IMR-90 (cell line): ENCODE measurements around the gene USP20. TPM values are rescaled to one million over a fixed set of nuclear protein-coding genes. Genes with fewer than 3 reads are reported as not detected.

Experiments
- ATAC-seq: fragments of 200-7000 bp; cut with Tn5 transposase; 2 replicates; pipeline ENCODE4 v1.9.1; 2020; ENCODE audit warnings: low read depth, mild to moderate bottlenecking, moderate library complexity
- BruUV-seq: library from RNA; stranded (reverse); fragments of 400-500 nt; replicated peaks from 2 replicates; lab custom pipeline; 2021; lab: Mats Ljungman, UMichigan
- CTCF ChIA-PET: fragments of 300-600 bp; formaldehyde crosslinking; extraction: SDS; loops from one replicate; lab custom pipeline; 2021; ENCODE audit warnings: antibody characterized with exemption; lab: Yijun Ruan, JAX
- POLR2A ChIA-PET: fragments of 300-600 bp; sonication (Branson Sonifier 250); formaldehyde crosslinking; loops from one replicate; lab custom pipeline; 2022; ENCODE audit warnings: antibody characterized with exemption; ENCODE audit not compliant: unreplicated experiment; lab: Charles Lee
- DNase-seq: peaks from one replicate; pipeline ENCODE4 v3.0.0; 2013
- H2AFZ ChIP-seq: replicated peaks from 2 replicates; pipeline ENCODE3; 2013; ENCODE audit warnings: low read length, mild to moderate bottlenecking; ENCODE audit not compliant: poor library complexity
- H2AK5ac ChIP-seq: 2 replicates; pipeline ENCODE4 v1.6.1; 2013; ENCODE audit warnings: low read depth, low read length, inconsistent platforms
- H2AK9ac ChIP-seq: replicated peaks from 2 replicates; pipeline ENCODE3; 2013; ENCODE audit warnings: mild to moderate bottlenecking, low read depth, low read length, moderate library complexity; ENCODE audit not compliant: poor library complexity
- H2BK120ac ChIP-seq: 2 replicates; pipeline ENCODE4 v1.6.1; 2013; ENCODE audit warnings: low read depth, low read length, inconsistent platforms
- H2BK15ac ChIP-seq: 3 replicates; pipeline ENCODE4 v1.6.1; 2013; ENCODE audit warnings: low read depth, low read length, inconsistent platforms
- H2BK20ac ChIP-seq: 2 replicates; pipeline ENCODE4 v1.6.1; 2013; ENCODE audit warnings: low read depth, mild to moderate bottlenecking, inconsistent platforms, low read length, moderate library complexity
- H2BK5ac ChIP-seq: 2 replicates; pipeline ENCODE4 v1.6.1; 2013; ENCODE audit warnings: mild to moderate bottlenecking, low read depth, low read length, inconsistent platforms; ENCODE audit not compliant: poor library complexity, severe bottlenecking
- H3K14ac ChIP-seq: replicated peaks from 2 replicates; pipeline ENCODE4 v1.6.1; 2013; ENCODE audit warnings: low read depth, low read length, inconsistent platforms
- H3K18ac ChIP-seq: 2 replicates; pipeline ENCODE4 v1.6.1; 2013; ENCODE audit warnings: low read depth, low read length, control low read depth
- H3K23ac ChIP-seq: 2 replicates; pipeline ENCODE4 v1.6.1; 2013; ENCODE audit warnings: low read depth, low read length, inconsistent platforms
- H3K27ac ChIP-seq: 2 replicates; pipeline ENCODE4 v1.5.1; 2013; ENCODE audit warnings: mild to moderate bottlenecking, control low read depth, low read length; ENCODE audit not compliant: insufficient read depth
- H3K27me3 ChIP-seq: 2 replicates; pipeline ENCODE4 v1.6.1; 2013; ENCODE audit warnings: low read length; ENCODE audit not compliant: control insufficient read depth, insufficient read depth
- H3K36me3 ChIP-seq: 2 replicates; pipeline ENCODE4 v1.6.1; 2013; ENCODE audit warnings: low read length, mixed read lengths; ENCODE audit not compliant: control insufficient read depth, insufficient read depth
- H3K4ac ChIP-seq: 2 replicates; pipeline ENCODE4 v1.6.1; 2013; ENCODE audit warnings: low read depth, low read length, inconsistent platforms
- H3K4me1 ChIP-seq: 2 replicates; pipeline ENCODE4 v1.6.1; 2013; ENCODE audit warnings: low read length, mixed read lengths; ENCODE audit not compliant: control insufficient read depth, insufficient read depth
- H3K4me2 ChIP-seq: 2 replicates; pipeline ENCODE4 v1.6.1; 2013; ENCODE audit warnings: low read depth, mild to moderate bottlenecking, control low read depth, low read length, moderate library complexity
- H3K4me3 ChIP-seq: 2 replicates; pipeline ENCODE4 v1.5.1; 2013; ENCODE audit warnings: low read depth, mild to moderate bottlenecking, control low read depth, low read length, moderate library complexity; ENCODE audit not compliant: insufficient read depth
- H3K56ac ChIP-seq: 2 replicates; pipeline ENCODE4 v1.6.1; 2013; ENCODE audit warnings: low read length, inconsistent platforms; ENCODE audit not compliant: insufficient read depth; ENCODE audit errors: extremely low read depth
- H3K79me1 ChIP-seq, 2 experiments: 2 replicates each; pipeline ENCODE4 v1.6.1; 2013; ENCODE audit warnings: low read length in 2 of 2, inconsistent platforms in 1 of 2, low read depth in 1 of 2
- H3K9ac ChIP-seq: 2 replicates; pipeline ENCODE4 v1.6.1; 2013; ENCODE audit warnings: low read depth, low read length, control low read depth
- H3K9me1 ChIP-seq: 2 replicates; pipeline ENCODE4 v1.6.1; 2013; ENCODE audit warnings: low read length, inconsistent platforms; ENCODE audit not compliant: insufficient read depth
- H3K9me3 ChIP-seq: 2 replicates; pipeline ENCODE4 v1.6.1; 2013; ENCODE audit warnings: low read length; ENCODE audit not compliant: control insufficient read depth, insufficient read depth
- H4K20me1 ChIP-seq: 2 replicates; pipeline ENCODE4 v1.6.1; 2013; ENCODE audit warnings: low read length, inconsistent platforms; ENCODE audit not compliant: insufficient read depth
- H4K5ac ChIP-seq: 2 replicates; pipeline ENCODE4 v1.6.1; 2013; ENCODE audit warnings: mild to moderate bottlenecking, low read depth, low read length, control low read depth
- H4K8ac ChIP-seq, 2 experiments: 2 replicates each; pipeline ENCODE4 v1.6.1; 2013; ENCODE audit warnings: low read depth in 2 of 2, low read length in 2 of 2, control low read depth in 1 of 2, inconsistent platforms in 1 of 2
- H4K91ac ChIP-seq: 2 replicates; pipeline ENCODE4 v1.6.1; 2013; ENCODE audit warnings: low read depth, low read length, inconsistent platforms; ENCODE audit not compliant: insufficient read depth
- CEBPB ChIP-seq: IDR thresholded peaks from 2 replicates; pipeline ENCODE4 v1.6.1; 2012; ENCODE audit warnings: low read depth, low read length, improper control_type of control experiment
- FOS ChIP-seq: fragments of 150-350 bp; IDR thresholded peaks from 2 replicates; pipeline ENCODE4 v1.6.1; 2016; ENCODE audit warnings: low read depth, low read length
- MAFK ChIP-seq: IDR thresholded peaks from 2 replicates; pipeline ENCODE4 v1.6.1; 2012; ENCODE audit warnings: low read depth, low read length, improper control_type of control experiment
- MAZ ChIP-seq: IDR thresholded peaks from 2 replicates; pipeline ENCODE4 v1.6.1; 2012; ENCODE audit warnings: low read depth, mild to moderate bottlenecking, low read length, improper control_type of control experiment, moderate library complexity, borderline replicate concordance
- NFE2L2 ChIP-seq: fragments of 150-350 bp; IDR thresholded peaks from 2 replicates; pipeline ENCODE4 v1.6.1; 2016; ENCODE audit warnings: low read depth, mild to moderate bottlenecking, low read length
- POLR2A ChIP-seq: IDR thresholded peaks from 2 replicates; pipeline ENCODE4 v1.6.1; 2012; ENCODE audit warnings: mild to moderate bottlenecking, low read depth, low read length
- RCOR1 ChIP-seq: IDR thresholded peaks from 2 replicates; pipeline ENCODE4 v1.6.1; 2012; ENCODE audit warnings: mild to moderate bottlenecking, low read length, improper control_type of control experiment; ENCODE audit not compliant: insufficient replicate concordance
- USF2 ChIP-seq: fragments of 150-350 bp; IDR thresholded peaks from 2 replicates; pipeline ENCODE4 v1.6.1; 2017; ENCODE audit warnings: mild to moderate bottlenecking, antibody characterized with exemption, low read length, low read depth
- WGBS, 2 experiments: methylation state at CpG; one replicate each; pipeline versions ENCODE4 v1.1.5 to v1.1.7; 2013; ENCODE audit warnings: missing lambda C conversion rate in 2 of 2; ENCODE audit not compliant: insufficient read length in 1 of 2; ENCODE audit errors: extremely low coverage in 2 of 2; 5-methylcytosine and 5-hydroxymethylcytosine counted together
- dilution Hi-C: fragments of 300-500 bp; cut with HindIII; formaldehyde crosslinking; loops from one replicate; pipeline ENCODE4 v1.14.3; 2018; ENCODE audit warnings: low sequenced_read_pairs; ENCODE audit not compliant: unreplicated experiment
- in situ Hi-C: fragments of 300-500 bp; cut with MboI; formaldehyde crosslinking; loops from 3 replicates; pipeline ENCODE4 v1.14.3; 2019; ENCODE audit warnings: low sequenced_read_pairs, inconsistent platforms, mixed read lengths
- intact Hi-C: fragments of 100-400 bp; cut with micrococcal nuclease; formaldehyde crosslinking; loops from 2 replicates; pipeline ENCODE4 v1.10.0; 2022
- polyA plus RNA-seq, 3 experiments: library from polyadenylated mRNA; depleted of rRNA; stranded (reverse); fragments of >200 nt; gene quantifications; 2 replicates each; pipeline ENCODE4 v1.2.3, GENCODE V29; 2012; ENCODE audit warnings: low replicate concordance in 1 of 3
- total RNA-seq: library from RNA; depleted of rRNA; stranded (reverse); fragments of >200 nt; gene quantifications from 2 replicates; pipeline ENCODE4 v1.2.3, GENCODE V29; 2012
- TF ChIP-seq, protein P1 (sequence below): fragments of 150-350 bp; IDR thresholded peaks from 2 replicates; pipeline ENCODE4 v1.6.1; 2016; ENCODE audit warnings: low read depth, mild to moderate bottlenecking, low read length, moderate library complexity, borderline replicate concordance
- TF ChIP-seq, protein P2 (sequence below): conservative IDR thresholded peaks from 2 replicates; pipeline ENCODE4 v1.5.1; 2012; ENCODE audit warnings: mild to moderate bottlenecking, low read depth, low read length, improper control_type of control experiment

USP20 gene
- total and polyA plus RNA-seq, 2 of the 4 experiments (the other 2 are of a cell fraction) = 3.8 to 21.6 TPM

GRCh38 chr9:129810116-129810515 is 25.1 kb upstream of the USP20 start:
- BruUV-seq = no TSS peak

More at GRCh38 chr9:129810116-129810515, 25.1 kb upstream of the USP20 start:
- no peak overlapping the region for H4K91ac ChIP-seq
- no peak overlapping the region for H3K14ac ChIP-seq
- no peak overlapping the region for H3K4me2 ChIP-seq
- no peak overlapping the region for H3K9ac ChIP-seq
- ATAC-seq (no peak), DNase-seq (no peak)
- ChIA-PET POLR2A (no interaction called here), CTCF (no interaction called here)
- WGBS, 2 experiments = 89% methylated on average over 8 of the region's 11 CpGs; no CpG with 5 or more reads in 1 of the 2 experiments
- in situ Hi-C loops = no loop called here
- TF ChIP-seq NFE2L2 (no peak), FOS (no peak), RCOR1 (no peak), USF2 (no peak), MAFK (no peak), POLR2A (no peak), CEBPB (no peak), MAZ (no peak)
- TF ChIP-seq, protein P1, sequence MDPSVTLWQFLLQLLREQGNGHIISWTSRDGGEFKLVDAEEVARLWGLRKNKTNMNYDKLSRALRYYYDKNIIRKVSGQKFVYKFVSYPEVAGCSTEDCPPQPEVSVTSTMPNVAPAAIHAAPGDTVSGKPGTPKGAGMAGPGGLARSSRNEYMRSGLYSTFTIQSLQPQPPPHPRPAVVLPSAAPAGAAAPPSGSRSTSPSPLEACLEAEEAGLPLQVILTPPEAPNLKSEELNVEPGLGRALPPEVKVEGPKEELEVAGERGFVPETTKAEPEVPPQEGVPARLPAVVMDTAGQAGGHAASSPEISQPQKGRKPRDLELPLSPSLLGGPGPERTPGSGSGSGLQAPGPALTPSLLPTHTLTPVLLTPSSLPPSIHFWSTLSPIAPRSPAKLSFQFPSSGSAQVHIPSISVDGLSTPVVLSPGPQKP = no peak
- TF ChIP-seq, protein P2, sequence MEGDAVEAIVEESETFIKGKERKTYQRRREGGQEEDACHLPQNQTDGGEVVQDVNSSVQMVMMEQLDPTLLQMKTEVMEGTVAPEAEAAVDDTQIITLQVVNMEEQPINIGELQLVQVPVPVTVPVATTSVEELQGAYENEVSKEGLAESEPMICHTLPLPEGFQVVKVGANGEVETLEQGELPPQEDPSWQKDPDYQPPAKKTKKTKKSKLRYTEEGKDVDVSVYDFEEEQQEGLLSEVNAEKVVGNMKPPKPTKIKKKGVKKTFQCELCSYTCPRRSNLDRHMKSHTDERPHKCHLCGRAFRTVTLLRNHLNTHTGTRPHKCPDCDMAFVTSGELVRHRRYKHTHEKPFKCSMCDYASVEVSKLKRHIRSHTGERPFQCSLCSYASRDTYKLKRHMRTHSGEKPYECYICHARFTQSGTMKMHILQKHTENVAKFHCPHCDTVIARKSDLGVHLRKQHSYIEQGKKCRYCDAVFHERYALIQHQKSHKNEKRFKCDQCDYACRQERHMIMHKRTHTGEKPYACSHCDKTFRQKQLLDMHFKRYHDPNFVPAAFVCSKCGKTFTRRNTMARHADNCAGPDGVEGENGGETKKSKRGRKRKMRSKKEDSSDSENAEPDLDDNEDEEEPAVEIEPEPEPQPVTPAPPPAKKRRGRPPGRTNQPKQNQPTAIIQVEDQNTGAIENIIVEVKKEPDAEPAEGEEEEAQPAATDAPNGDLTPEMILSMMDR = no peak
- no peak overlapping the region for H3K4me3 ChIP-seq
- H2AK9ac ChIP-seq = no peak overlapping the region
- peaks cover 41% of the 10 kb centered on the region for H3K36me3 ChIP-seq
- intact Hi-C loops = no loop called here
- H3K56ac ChIP-seq = no peak overlapping the region
- no peak overlapping the region for H4K5ac ChIP-seq
- no peak overlapping the region for H2BK15ac ChIP-seq
- peaks cover 17 to 48% of the 10 kb centered on the region in 2 experiments for H3K79me1 ChIP-seq
- no peak overlapping the region for H2BK20ac ChIP-seq
- H2BK5ac ChIP-seq = no peak overlapping the region
- no peak overlapping the region for H2AK5ac ChIP-seq
- H3K27ac ChIP-seq = no peak overlapping the region
- H3K27me3 ChIP-seq = no peaks in the 10 kb centered on the region
- no peak overlapping the region for H3K23ac ChIP-seq
- no peak overlapping the region for H3K18ac ChIP-seq
- H3K4me1 ChIP-seq = no peaks in the 10 kb centered on the region; the same call in 1 of the 2 replicates
- no peak overlapping the region for H2BK120ac ChIP-seq
- no peaks in the 10 kb centered on the region for H3K9me3 ChIP-seq
- dilution Hi-C loops = no loop called here
- peaks cover 11% of the 10 kb centered on the region; the same call in 1 of the 2 replicates for H4K20me1 ChIP-seq
- H4K8ac ChIP-seq = no peak overlapping the region
- no peak overlapping the region for H2AFZ ChIP-seq
- no peak overlapping the region for H3K4ac ChIP-seq
- H3K9me1 ChIP-seq = peaks cover 3% of the 10 kb centered on the region
